Spinal cord (tissue), 4 donors: Measurements from ENCODE around the gene C10orf120. TPM values are rescaled to one million over a fixed set of nuclear protein-coding genes. Genes with fewer than 3 reads are reported as not detected.

Experiments
- polyA plus RNA-seq, 2 donors: library from polyadenylated mRNA; unstranded; fragments of 120-200 nt; gene quantifications; one replicate each; pipeline ENCODE4 v1.2.1, GENCODE V29; 2013; ENCODE audit not compliant: insufficient read length in 2 of 2
- total RNA-seq, 2 donors: library from RNA; depleted of rRNA in 1 of 2; stranded (reverse); fragments of 120-200 nt in 1 of 2; fragments of >200 nt in 1 of 2; gene quantifications; one replicate each; pipeline versions ENCODE4 v1.2.3 to v1.2.4, GENCODE V29; 2013 to 2014

C10orf120 gene
- total and polyA plus RNA-seq, 4 donors: not detected

Other genes starting within 250 kb of the C10orf120 start
- not detected for gene ARMS2, start 245.2 kb downstream of the C10orf120 start, total RNA-seq
- under 1 TPM; 0.26 to 0.52 TPM for gene ARMS2, start 245.2 kb downstream of the C10orf120 start, polyA plus RNA-seq
- gene HTRA1, start 238.3 kb downstream of the C10orf120 start, total RNA-seq: 100 to 1,000 TPM; 150 to 166 TPM
- gene HTRA1, start 238.3 kb downstream of the C10orf120 start, polyA plus RNA-seq: 100 to 1,000 TPM; 174 to 243 TPM
- gene DMBT1, start 139.1 kb downstream of the C10orf120 start, total RNA-seq: under 1 TPM; 0.10 to 0.11 TPM
- under 1 TPM; 0.16 to 0.18 TPM for gene DMBT1, start 139.1 kb downstream of the C10orf120 start, polyA plus RNA-seq
- gene CUZD1, start 146.0 kb upstream of the C10orf120 start, total RNA-seq: under 1 TPM; 0.69 to 0.88 TPM
- 1 to 10 TPM; 1.9 to 2.0 TPM for gene CUZD1, start 146.0 kb upstream of the C10orf120 start, polyA plus RNA-seq
- 1 to 10 TPM; 2.6 to 4.9 TPM for gene FAM24B, start 179.7 kb upstream of the C10orf120 start, total RNA-seq
- 1 to 10 TPM; 5.8 to 8.5 TPM for gene FAM24B, start 179.7 kb upstream of the C10orf120 start, polyA plus RNA-seq
- gene FAM24A, start 210.8 kb upstream of the C10orf120 start, total RNA-seq: not detected
- not detected for gene FAM24A, start 210.8 kb upstream of the C10orf120 start, polyA plus RNA-seq